IPS DF 6.9 (cell line): ENCODE data around the gene TNRC6C.
"Not testable (repeated sequence)": the region's sequence is repeated elsewhere in the genome, so short reads cannot be mapped to it uniquely, and the experiment has no call there.

Experiments
- DNase-seq: peaks from one replicate; pipeline ENCODE4 v3.0.0-alpha.2; 2013; ENCODE audit warnings: low read depth, low spot score
- H3K27ac ChIP-seq: one replicate; pipeline ENCODE4 v1.5.1; 2013; ENCODE audit warnings: low read length, control low read depth
- H3K27me3 ChIP-seq: 2 replicates; pipeline ENCODE4 v1.6.1; 2013; ENCODE audit warnings: mild to moderate bottlenecking, low read length; ENCODE audit not compliant: control insufficient read depth, insufficient read depth
- H3K36me3 ChIP-seq: 2 replicates; pipeline ENCODE4 v1.6.1; 2013; ENCODE audit warnings: low read length; ENCODE audit not compliant: control insufficient read depth, insufficient read depth
- H3K4me1 ChIP-seq: 2 replicates; pipeline ENCODE4 v1.6.1; 2013; ENCODE audit warnings: low read length; ENCODE audit not compliant: control insufficient read depth, insufficient read depth
- H3K4me3 ChIP-seq: 2 replicates; pipeline ENCODE4 v1.5.1; 2013; ENCODE audit warnings: mild to moderate bottlenecking, low read length
- H3K9me3 ChIP-seq: 2 replicates; pipeline ENCODE4 v1.6.1; 2013; ENCODE audit warnings: low read length, inconsistent platforms; ENCODE audit not compliant: control insufficient read depth, insufficient read depth
- WGBS: extraction: QIAGEN DNeasy Blood & Tissue Kit; methylation state at CpG from one replicate; pipeline ENCODE4 v1.1.7; 2013; ENCODE audit warnings: mixed read lengths, missing lambda C conversion rate; ENCODE audit not compliant: insufficient read length, insufficient coverage; 5-methylcytosine and 5-hydroxymethylcytosine counted together

TNRC6C gene

DNA sequence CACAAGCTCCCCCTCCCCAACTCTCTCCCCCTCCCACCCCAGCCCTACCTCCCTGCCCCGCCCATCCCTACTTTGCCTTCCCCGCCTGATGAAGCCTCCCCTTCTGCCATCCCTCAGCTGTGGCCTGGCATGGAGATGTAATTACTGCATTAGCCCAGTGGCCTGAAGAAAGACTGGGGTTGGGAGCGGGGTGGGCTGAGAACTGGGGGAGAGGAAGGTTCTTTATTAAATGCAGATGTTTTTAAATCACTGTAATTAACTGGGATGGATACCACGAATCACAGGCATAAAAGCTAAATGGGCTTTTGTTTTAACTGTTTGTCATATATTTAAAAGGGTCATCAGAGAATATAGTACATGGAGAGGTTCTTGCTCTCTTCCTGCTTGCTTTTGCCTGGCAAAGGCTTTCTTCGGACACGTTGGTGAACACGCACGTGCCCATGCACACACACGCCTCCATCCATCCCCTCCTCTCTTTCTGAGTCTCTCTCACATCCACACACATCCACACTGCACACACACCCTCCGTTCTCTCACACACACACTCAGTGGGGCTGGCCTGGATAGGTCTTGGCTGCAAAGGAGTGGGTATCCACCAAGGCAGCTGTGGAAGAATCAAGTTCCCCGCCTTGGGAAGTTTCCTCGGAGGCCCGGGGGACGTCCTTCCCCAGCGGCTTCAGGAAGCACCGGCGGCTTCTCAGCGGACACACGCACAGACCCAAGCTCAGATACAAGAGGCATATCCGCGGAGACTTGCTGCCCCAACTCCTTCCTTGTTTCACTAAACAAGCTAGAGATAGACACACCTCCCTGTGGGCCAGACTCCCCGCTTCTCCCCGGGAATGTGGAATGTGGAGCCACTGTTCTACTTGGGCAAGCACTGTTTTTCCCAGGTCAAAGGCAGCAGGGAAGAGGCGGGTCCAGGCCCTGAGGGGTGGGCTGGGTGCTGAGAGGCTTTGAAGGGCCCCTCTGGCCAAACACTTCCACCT, 27.4 kb upstream of the TNRC6C start:
- no CpG with 5 or more reads among the region's 24 CpGs for WGBS
- H3K27ac ChIP-seq, result no peak overlapping the region
- H3K9me3 ChIP-seq, result no peaks in the 10 kb centered on the region
- H3K4me1 ChIP-seq, result peaks cover 13% of the 10 kb centered on the region
- no peaks in the 10 kb centered on the region for H3K27me3 ChIP-seq
- no peak for DNase-seq
- no peak overlapping the region for H3K4me3 ChIP-seq
- H3K36me3 ChIP-seq, result no peaks in the 10 kb centered on the region

DNA sequence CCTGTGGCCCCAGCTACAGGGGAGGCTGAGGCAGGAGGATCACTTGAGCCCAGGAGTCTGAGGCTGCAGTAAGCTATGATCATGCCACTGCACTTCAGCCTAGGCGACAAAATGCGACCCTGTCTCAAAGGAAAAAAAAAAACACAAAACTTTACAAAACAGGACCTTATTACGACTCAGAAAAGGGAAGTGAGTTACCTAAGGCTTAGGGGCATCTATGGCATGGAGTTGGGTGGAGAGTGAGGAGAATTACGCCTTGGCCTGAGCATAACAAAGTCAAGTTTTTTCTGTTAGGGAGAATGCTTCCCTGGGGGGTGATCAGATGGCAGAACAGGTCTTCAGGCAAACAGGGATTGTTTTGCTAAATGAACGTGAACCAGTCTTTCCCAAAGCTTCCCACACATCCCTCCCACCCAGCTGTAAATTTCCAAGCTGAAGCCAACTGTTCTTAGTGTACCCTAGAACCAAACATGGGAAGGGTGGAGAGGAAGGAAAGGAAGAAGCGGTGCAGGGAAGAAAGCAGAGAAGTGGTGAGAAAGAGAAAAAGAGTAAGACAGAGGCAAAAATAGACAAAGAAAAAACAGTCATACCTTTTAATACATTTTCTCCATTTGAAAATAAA, 24.6 kb upstream of the TNRC6C start:
- WGBS, result no CpG with 5 or more reads among the region's 6 CpGs
- H3K27ac ChIP-seq, result no peak overlapping the region
- no peak overlapping the region for H3K4me3 ChIP-seq
- no peak for DNase-seq
- peaks cover 15% of the 10 kb centered on the region for H3K4me1 ChIP-seq
- H3K36me3 ChIP-seq, result no peaks in the 10 kb centered on the region
- no peaks in the 10 kb centered on the region for H3K9me3 ChIP-seq
- no peaks in the 10 kb centered on the region for H3K27me3 ChIP-seq

DNA sequence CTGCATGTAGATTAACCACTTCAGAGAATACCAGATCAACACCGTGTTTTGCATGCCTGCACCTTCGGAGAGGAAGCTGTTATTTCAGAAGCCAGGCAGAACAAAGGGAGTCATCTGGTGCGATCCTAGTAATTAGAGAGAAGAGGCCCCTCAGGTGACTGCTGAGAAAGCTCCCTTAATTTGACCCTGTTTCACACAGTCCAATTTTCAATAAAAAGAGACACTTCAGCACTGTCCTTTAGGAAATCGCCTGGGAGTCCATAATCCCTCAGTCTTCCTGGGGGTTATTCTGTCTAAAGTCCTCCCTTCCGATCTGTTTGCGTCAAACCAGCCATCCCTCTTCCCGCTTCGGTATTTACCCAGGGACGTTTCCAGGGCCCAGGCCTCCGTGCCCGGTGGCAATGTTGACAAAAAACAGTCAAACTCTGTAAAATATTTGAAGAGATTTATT, 23.4 kb upstream of the TNRC6C start:
- no peak overlapping the region for H3K27ac ChIP-seq
- no peak for DNase-seq
- H3K4me1 ChIP-seq, result peaks cover 9% of the 10 kb centered on the region
- no peaks in the 10 kb centered on the region for H3K36me3 ChIP-seq
- WGBS, result no CpG with 5 or more reads among the region's 11 CpGs
- no peak overlapping the region for H3K4me3 ChIP-seq
- H3K9me3 ChIP-seq, result no peaks in the 10 kb centered on the region
- no peaks in the 10 kb centered on the region for H3K27me3 ChIP-seq

DNA sequence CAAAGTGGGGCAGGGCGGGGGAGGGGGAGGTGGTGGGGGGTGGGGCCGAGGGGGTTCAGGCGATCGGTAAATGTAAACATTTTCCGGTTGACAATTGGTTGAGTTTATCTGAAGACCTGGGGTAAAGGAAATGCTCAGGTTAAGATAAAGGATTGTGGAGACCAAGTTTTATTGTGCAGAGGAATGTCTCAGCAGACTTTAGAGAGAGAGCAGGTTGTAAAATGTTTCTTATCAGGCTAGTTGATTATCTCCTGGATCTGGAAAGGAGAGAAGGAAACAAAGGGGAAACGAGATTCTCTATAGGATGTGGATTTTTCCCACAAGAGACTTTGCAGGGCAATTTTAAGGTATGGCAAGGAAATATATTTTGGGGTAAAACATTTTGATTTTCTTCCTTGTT, 22.8 kb upstream of the TNRC6C start:
- WGBS, result no CpG with 5 or more reads among the region's 6 CpGs

DNA sequence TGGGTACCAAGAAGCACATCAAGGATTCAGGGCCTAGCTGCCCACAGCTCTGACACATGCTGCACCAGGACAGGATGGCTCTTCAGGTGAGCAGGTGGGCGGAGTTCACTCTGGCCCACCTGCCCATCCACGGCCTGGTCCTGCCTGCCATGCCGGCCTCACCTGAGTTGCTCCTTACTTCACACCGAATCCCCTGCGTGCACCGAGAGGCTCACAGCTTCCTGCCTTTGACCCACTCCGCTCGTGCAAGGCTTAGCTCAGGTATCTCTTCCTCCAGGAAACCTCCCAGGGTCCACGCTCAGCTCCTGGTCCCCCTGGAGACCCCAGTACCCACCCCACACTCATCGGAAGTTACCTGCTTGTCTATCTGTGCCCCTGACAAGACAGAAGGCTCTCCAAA, 21.6 kb upstream of the TNRC6C start:
- no peak overlapping the region for H3K27ac ChIP-seq
- H3K36me3 ChIP-seq, result no peaks in the 10 kb centered on the region
- peaks cover 4% of the 10 kb centered on the region for H3K4me1 ChIP-seq
- H3K27me3 ChIP-seq, result no peaks in the 10 kb centered on the region
- no CpG with 5 or more reads among the region's 10 CpGs for WGBS
- no peak for DNase-seq
- H3K9me3 ChIP-seq, result no peaks in the 10 kb centered on the region
- H3K4me3 ChIP-seq, result no peak overlapping the region

More for the DNA sequence above, 22.8 kb upstream of the TNRC6C start:
- H3K4me3 ChIP-seq, DNase-seq, H3K27ac ChIP-seq, H3K27me3 ChIP-seq, H3K4me1 ChIP-seq, H3K9me3 ChIP-seq, H3K36me3 ChIP-seq: not testable (repeated sequence)

DNA sequence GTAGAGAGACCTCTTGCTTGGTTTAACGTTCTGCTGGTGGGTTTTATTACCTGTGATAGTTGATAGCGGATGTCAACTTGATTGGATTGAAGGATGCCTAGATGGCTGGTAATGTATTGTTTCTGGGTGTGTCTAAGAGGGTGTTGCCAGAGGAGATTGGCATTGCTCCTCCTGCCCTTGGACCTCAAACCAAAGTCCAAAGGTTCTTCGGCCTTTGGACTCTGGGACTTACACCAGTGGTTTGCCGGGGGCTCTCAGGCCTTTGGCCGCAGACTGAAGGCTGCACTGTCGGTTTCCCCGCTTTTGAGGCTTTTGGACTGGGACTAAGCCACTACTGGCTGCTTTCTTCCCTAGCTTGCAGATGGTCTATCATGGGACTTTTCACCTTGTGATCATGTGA, 17.5 kb upstream of the TNRC6C start:
- H3K4me1 ChIP-seq, result peaks cover 3% of the 10 kb centered on the region; the same call in 1 of the 2 replicates
- H3K4me3 ChIP-seq, result no peak overlapping the region
- no peaks in the 10 kb centered on the region for H3K27me3 ChIP-seq
- H3K27ac ChIP-seq, result no peak overlapping the region
- H3K36me3 ChIP-seq, result no peaks in the 10 kb centered on the region
- no peak for DNase-seq
- no peaks in the 10 kb centered on the region for H3K9me3 ChIP-seq
- WGBS, result no CpG with 5 or more reads among the region's 7 CpGs

DNA sequence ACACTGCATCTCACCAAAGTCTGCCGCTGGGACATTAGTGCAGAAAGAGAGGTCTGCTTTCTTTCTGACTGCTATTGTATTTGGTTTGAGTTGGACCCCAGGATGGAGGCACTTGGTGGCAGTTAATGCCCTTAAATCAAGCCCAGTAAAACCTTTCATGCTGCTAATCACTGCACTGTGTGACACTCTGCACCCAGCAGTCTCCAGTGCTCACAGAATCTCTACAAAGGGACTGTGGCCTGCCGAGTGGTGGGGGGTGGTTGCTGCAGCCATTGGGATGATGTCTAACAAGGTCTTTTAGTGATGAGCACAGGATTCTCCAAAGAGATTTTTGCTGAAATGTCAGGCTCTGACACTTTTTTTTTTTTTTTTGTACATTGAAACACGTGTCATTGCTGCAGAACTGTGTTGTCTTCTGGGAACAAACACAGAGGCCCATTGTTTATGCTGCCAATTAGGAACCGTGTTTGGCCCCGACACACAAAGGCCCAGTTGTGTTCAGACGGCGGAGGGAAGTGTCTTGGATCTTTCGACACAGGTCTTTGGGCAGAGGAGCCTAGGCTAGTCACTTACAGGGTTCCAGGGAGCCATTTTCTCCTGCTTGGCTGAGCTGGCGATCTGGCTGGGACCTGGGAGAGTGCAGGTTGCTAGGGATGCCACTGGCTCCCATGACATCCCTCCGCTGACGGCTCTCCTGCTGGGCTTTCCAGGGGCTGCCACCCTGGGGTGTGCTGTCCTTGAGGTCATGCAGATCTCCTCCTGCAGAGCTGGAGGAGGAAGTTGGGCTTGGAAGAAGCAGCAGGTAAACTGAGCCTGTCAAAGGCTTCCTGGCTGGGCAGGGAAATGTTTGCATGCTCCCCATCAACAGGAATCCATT, 16.2 kb upstream of the TNRC6C start:
- Histone ChIP-seq H3K36me3 (no peaks in the 10 kb centered on the region), H3K9me3 (no peaks in the 10 kb centered on the region), H3K4me1 (no peaks in the 10 kb centered on the region), H3K27me3 (no peaks in the 10 kb centered on the region), H3K4me3 (no peak overlapping the region), H3K27ac (no peak overlapping the region)
- no CpG with 5 or more reads among the region's 11 CpGs for WGBS
- no peak for DNase-seq

DNA sequence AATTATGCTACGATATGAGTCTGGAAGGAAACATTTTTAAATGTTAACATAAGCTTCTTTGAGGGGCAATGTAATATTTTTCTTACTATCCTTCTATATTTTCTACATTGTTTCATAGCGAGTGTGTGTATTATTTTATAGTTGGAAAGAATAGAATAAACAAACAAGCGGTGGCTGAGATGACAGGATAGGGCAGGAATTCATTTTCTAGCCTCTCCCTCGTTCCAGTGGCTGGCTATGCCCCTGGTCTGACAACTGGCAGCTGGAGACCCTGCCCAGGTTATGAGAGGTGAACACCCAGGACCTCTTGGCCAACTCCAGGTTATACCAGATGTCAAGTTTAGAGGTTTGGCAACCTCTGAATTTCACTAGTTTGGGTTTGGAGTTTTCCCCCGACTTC, 14.5 kb upstream of the TNRC6C start:
- WGBS, result no CpG with 5 or more reads among the region's 5 CpGs
- no peaks in the 10 kb centered on the region for H3K9me3 ChIP-seq
- H3K36me3 ChIP-seq, result no peaks in the 10 kb centered on the region
- H3K27me3 ChIP-seq, result no peaks in the 10 kb centered on the region
- no peaks in the 10 kb centered on the region for H3K4me1 ChIP-seq
- DNase-seq, result no peak
- H3K27ac ChIP-seq, result no peak overlapping the region
- H3K4me3 ChIP-seq, result no peak overlapping the region

DNA sequence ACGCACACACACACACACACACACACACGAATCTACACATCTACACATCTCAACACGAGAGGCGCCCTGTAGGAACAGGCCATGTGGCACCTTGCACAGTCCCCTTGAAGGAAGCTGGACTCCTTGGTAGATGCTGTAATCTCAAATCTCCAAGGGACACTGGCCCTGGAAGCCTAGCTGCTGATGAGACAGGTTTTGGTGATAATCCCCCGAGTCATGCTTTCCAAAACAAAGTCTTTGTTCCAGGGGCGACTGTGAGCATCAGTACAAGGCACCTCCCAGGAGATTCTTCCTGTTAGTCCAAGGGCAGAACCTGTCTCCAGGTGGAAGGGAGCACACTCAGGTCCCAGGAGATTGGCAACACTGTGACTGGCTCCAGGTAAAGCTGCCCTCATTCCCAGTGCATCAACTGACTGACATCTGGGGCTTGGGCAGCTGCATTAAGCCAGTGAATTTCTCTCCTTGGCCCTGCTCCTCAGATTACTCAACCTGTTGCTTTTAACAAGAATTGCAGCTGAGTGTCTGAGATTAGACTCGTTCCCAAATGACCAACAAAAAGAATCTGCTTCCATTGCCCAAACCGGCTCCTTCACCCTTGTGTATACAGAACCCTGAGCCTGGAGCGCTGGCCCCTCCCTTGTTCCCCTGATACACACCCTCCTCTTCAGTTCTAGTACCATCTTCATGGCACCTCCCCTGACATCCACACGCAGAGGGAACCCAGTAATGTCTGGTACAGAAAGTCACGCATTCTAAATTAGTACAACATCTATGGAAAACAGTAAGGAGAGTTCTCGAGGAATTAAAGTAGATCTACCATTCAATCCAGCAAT, 13.9 kb upstream of the TNRC6C start:
- WGBS, result no CpG with 5 or more reads among the region's 12 CpGs
- Histone ChIP-seq H3K9me3 (no peaks in the 10 kb centered on the region), H3K27me3 (no peaks in the 10 kb centered on the region), H3K4me3 (no peak overlapping the region), H3K27ac (no peak overlapping the region), H3K4me1 (no peaks in the 10 kb centered on the region; the same call in 1 of the 2 replicates), H3K36me3 (no peaks in the 10 kb centered on the region)
- no peak for DNase-seq
